HCT116 (cell line): ENCODE results near the gene LRIG1.

Source experiments
- EZH2 ChIP-seq: fragments of 200-600 bp; sonication (generic); IDR thresholded peaks from 2 replicates; pipeline ENCODE4 v1.6.1; 2017; ENCODE audit warnings: antibody characterized with exemption, mixed run types
- EZH2phosphoT487 ChIP-seq: fragments of 200-600 bp; IDR thresholded peaks from 2 replicates; pipeline ENCODE4 v1.6.1; 2018; ENCODE audit warnings: antibody characterized with exemption, borderline replicate concordance
- POLR2A ChIP-seq: IDR thresholded peaks from 2 replicates; pipeline ENCODE4 v1.7.0; 2011; ENCODE audit warnings: borderline replicate concordance; ENCODE audit not compliant: insufficient read depth, insufficient read length; ENCODE audit errors: extremely low read depth
- POLR2AphosphoS5 ChIP-seq: IDR thresholded peaks from 2 replicates; pipeline ENCODE4 v1.6.1; 2011; ENCODE audit warnings: mild to moderate bottlenecking, low read depth, low read length, moderate library complexity
- RAD21 ChIP-seq: IDR thresholded peaks from 2 replicates; pipeline ENCODE4 v1.6.1; 2012; ENCODE audit warnings: low read depth, mild to moderate bottlenecking
- YY1 ChIP-seq: IDR thresholded peaks from 2 replicates; pipeline ENCODE4 v1.6.1; 2011; ENCODE audit warnings: low read length, low read depth, moderate library complexity, mild to moderate bottlenecking; ENCODE audit not compliant: insufficient replicate concordance; ENCODE audit errors: extremely low read depth
- ZFX ChIP-seq: fragments of 450-650 bp; IDR thresholded peaks from 2 replicates; pipeline ENCODE4 v1.6.1; 2017
- ZNF274 ChIP-seq: fragments of 200-500 bp; sonication (Bioruptor generic); IDR thresholded peaks from 2 replicates; pipeline ENCODE4 v1.6.1; 2014; ENCODE audit warnings: mild to moderate bottlenecking, low read depth, low read length, inconsistent platforms
- TF ChIP-seq, protein P1 (sequence below), 3 experiments: fragments of 200-600 bp in 1 of 3; sonication (generic) in 1 of 3; IDR thresholded peaks in 2 of 3; conservative IDR thresholded peaks in 1 of 3; 2 replicates each; pipeline ENCODE4 v1.5.1; 2012 to 2017; ENCODE audit warnings: low read depth in 2 of 3, low read length in 2 of 3, antibody characterized with exemption in 1 of 3, borderline replicate concordance in 1 of 3, control low read depth in 1 of 3, mild to moderate bottlenecking in 1 of 3, mixed read lengths in 1 of 3, mixed run types in 1 of 3, moderate library complexity in 1 of 3; ENCODE audit not compliant: insufficient read depth in 1 of 3
- TF ChIP-seq, protein P2 (sequence below): IDR thresholded peaks from 2 replicates; pipeline ENCODE4 v1.6.1; 2012
- TF ChIP-seq, protein P3 (sequence below): IDR thresholded peaks from 2 replicates; pipeline ENCODE4 v1.6.1; 2012; ENCODE audit warnings: low read depth

GRCh38 chr3:66481071-66482017 is 19.5 kb downstream of the LRIG1 start:
- TF ChIP-seq ZNF274 (no peak), YY1 (no peak), EZH2phosphoT487 (no peak), ZFX (no peak), POLR2A (no peak), RAD21 (no peak), EZH2 (no peak), POLR2AphosphoS5 (no peak)
- TF ChIP-seq, protein P1, sequence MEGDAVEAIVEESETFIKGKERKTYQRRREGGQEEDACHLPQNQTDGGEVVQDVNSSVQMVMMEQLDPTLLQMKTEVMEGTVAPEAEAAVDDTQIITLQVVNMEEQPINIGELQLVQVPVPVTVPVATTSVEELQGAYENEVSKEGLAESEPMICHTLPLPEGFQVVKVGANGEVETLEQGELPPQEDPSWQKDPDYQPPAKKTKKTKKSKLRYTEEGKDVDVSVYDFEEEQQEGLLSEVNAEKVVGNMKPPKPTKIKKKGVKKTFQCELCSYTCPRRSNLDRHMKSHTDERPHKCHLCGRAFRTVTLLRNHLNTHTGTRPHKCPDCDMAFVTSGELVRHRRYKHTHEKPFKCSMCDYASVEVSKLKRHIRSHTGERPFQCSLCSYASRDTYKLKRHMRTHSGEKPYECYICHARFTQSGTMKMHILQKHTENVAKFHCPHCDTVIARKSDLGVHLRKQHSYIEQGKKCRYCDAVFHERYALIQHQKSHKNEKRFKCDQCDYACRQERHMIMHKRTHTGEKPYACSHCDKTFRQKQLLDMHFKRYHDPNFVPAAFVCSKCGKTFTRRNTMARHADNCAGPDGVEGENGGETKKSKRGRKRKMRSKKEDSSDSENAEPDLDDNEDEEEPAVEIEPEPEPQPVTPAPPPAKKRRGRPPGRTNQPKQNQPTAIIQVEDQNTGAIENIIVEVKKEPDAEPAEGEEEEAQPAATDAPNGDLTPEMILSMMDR (IDR thresholded peaks at IDR 0.05 in 2 of 3, conservative IDR thresholded peaks at IDR 0.05 in 1 of 3; ENCODE audit: borderline replicate concordance in 1 of 3, insufficient read depth in 1 of 3, low read depth in 2 of 3, low read length in 2 of 3): no peak
- TF ChIP-seq, protein P2, sequence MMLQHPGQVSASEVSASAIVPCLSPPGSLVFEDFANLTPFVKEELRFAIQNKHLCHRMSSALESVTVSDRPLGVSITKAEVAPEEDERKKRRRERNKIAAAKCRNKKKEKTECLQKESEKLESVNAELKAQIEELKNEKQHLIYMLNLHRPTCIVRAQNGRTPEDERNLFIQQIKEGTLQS: no peak
- TF ChIP-seq, protein P3, sequence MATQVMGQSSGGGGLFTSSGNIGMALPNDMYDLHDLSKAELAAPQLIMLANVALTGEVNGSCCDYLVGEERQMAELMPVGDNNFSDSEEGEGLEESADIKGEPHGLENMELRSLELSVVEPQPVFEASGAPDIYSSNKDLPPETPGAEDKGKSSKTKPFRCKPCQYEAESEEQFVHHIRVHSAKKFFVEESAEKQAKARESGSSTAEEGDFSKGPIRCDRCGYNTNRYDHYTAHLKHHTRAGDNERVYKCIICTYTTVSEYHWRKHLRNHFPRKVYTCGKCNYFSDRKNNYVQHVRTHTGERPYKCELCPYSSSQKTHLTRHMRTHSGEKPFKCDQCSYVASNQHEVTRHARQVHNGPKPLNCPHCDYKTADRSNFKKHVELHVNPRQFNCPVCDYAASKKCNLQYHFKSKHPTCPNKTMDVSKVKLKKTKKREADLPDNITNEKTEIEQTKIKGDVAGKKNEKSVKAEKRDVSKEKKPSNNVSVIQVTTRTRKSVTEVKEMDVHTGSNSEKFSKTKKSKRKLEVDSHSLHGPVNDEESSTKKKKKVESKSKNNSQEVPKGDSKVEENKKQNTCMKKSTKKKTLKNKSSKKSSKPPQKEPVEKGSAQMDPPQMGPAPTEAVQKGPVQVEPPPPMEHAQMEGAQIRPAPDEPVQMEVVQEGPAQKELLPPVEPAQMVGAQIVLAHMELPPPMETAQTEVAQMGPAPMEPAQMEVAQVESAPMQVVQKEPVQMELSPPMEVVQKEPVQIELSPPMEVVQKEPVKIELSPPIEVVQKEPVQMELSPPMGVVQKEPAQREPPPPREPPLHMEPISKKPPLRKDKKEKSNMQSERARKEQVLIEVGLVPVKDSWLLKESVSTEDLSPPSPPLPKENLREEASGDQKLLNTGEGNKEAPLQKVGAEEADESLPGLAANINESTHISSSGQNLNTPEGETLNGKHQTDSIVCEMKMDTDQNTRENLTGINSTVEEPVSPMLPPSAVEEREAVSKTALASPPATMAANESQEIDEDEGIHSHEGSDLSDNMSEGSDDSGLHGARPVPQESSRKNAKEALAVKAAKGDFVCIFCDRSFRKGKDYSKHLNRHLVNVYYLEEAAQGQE: no peak
